Esophagus muscularis mucosa (tissue), 4 donors: ENCODE data around the gene ORC3. TPM values are rescaled to one million over a fixed set of nuclear protein-coding genes. Genes with fewer than 3 reads are reported as not detected.

Source experiments
- DNase-seq: peaks from one replicate; pipeline ENCODE4 v3.0.0-alpha.2; 2017; ENCODE audit errors: extremely low spot score
- H3K27ac ChIP-seq, 4 donors: fragments of 200-600 bp; sonication (generic); replicated peaks in 1 of 4; 1 replicate in 3 of 4; 2 replicates in 1 of 4; pipeline ENCODE4 v1.5.1; 2016 to 2019; ENCODE audit warnings: mild to moderate bottlenecking in 1 of 4
- H3K27me3 ChIP-seq, 4 donors: fragments of 200-600 bp; sonication (generic); one replicate each; pipeline versions ENCODE4 v1.5.1 to v1.6.0; 2016 to 2019
- H3K36me3 ChIP-seq, 4 donors: fragments of 200-600 bp; sonication (generic); one replicate each; pipeline ENCODE4 v1.5.1; 2016 to 2019
- H3K4me1 ChIP-seq, 4 donors: fragments of 200-600 bp; sonication (generic); one replicate each; pipeline ENCODE4 v1.5.1; 2016 to 2019
- H3K4me3 ChIP-seq, 4 donors: fragments of 200-600 bp; sonication (generic); 1 replicate in 2 of 4; 2 replicates in 2 of 4; pipeline ENCODE4 v1.5.1; 2016 to 2019; ENCODE audit warnings: mild to moderate bottlenecking in 4 of 4, moderate library complexity in 1 of 4
- H3K9me3 ChIP-seq, 4 donors: fragments of 200-600 bp; sonication (generic); 1 replicate in 3 of 4; 2 replicates in 1 of 4; pipeline ENCODE4 v1.5.1; 2016 to 2019
- CTCF ChIP-seq, 3 experiments: fragments of 200-600 bp in 2 of 3; fragments of 450-650 bp in 1 of 3; sonication (generic) in 2 of 3; IDR thresholded peaks; one replicate each; pipeline ENCODE4 v1.5.1; 2017 to 2019; ENCODE audit warnings: antibody characterized with exemption in 3 of 3, mild to moderate bottlenecking in 2 of 3, moderate library complexity in 1 of 3
- EP300 ChIP-seq: sonication (generic); formaldehyde crosslinking; IDR thresholded peaks from one replicate; pipeline ENCODE4 v1.6.1; 2017; ENCODE audit warnings: antibody characterized with exemption
- POLR2A ChIP-seq: fragments of 450-650 bp; IDR thresholded peaks from one replicate; pipeline ENCODE4 v1.6.1; 2017; ENCODE audit warnings: antibody characterized with exemption, moderate library complexity, mild to moderate bottlenecking, low read depth
- POLR2AphosphoS5 ChIP-seq, 2 donors: sonication (generic); formaldehyde crosslinking; IDR thresholded peaks; one replicate each; pipeline ENCODE4 v1.6.1; 2017; ENCODE audit warnings: antibody characterized with exemption in 2 of 2
- WGBS: methylation state at CpG from one replicate; pipeline ENCODE4 v1.1.5; 2018; 5-methylcytosine and 5-hydroxymethylcytosine counted together
- intact Hi-C: fragments of 100-400 bp; cut with DNase I; formaldehyde crosslinking; loops from one replicate; pipeline ENCODE4 v1.15.1; 2023
- total RNA-seq, 4 donors: library from RNA; depleted of rRNA; stranded (reverse); fragments of >200 nt; gene quantifications; one replicate each; pipeline versions ENCODE4 v1.1.0 to v1.2.1, GENCODE V29; 2016

ORC3 gene
- total RNA-seq, 4 donors from 2014 or later, result 9.9 to 18.7 (median 12.6) TPM

GRCh38 chr6:87664921-87665485, 75.1 kb downstream of the ORC3 start:
- TF ChIP-seq POLR2AphosphoS5 (IDR thresholded peaks at IDR 0.05) (no peak), POLR2A (no peak), EP300 (no peak), CTCF (IDR thresholded peaks at IDR 0.05) (no peak)
- Histone ChIP-seq H3K4me1 (peaks cover 0 to 16% (median 13%) of the 10 kb centered on the region in 4 donors), H3K36me3 (peaks cover 0 to 40% (median 12%) of the 10 kb centered on the region in 4 donors), H3K9me3 (no peaks in the 10 kb centered on the region), H3K4me3 (no peak overlapping the region), H3K27ac (no peak overlapping the region), H3K27me3 (no peaks in the 10 kb centered on the region)
- intact Hi-C loops, result no loop called here
- DNase-seq, result no peak

DNA sequence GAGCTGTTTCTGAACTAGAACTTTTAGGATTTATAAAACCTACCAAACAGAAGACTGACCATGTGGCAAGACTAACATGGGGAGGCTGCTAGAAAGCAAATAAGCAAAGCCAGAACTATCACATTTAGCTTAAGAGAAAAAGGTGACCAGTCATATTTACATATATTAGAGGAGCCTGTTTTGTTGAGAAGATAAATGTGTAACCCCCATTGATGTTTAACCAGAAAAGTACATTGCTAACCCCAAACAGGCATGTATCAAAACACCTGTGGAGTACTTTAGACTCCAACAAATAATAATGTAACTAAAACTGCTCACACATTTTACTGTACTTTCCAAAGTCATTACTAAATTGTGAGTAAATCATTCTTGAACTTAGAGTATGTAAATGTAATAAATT, 77.1 kb downstream of the ORC3 start:
- intact Hi-C loops, result no loop called here
- H3K27ac ChIP-seq, result no peak overlapping the region
- no peak overlapping the region for H3K4me3 ChIP-seq
- no peaks in the 10 kb centered on the region for H3K27me3 ChIP-seq
- DNase-seq, result no peak
- TF ChIP-seq POLR2A (no peak), CTCF (IDR thresholded peaks at IDR 0.05) (no peak), POLR2AphosphoS5 (IDR thresholded peaks at IDR 0.05) (no peak), EP300 (no peak)
- no peaks in the 10 kb centered on the region for H3K9me3 ChIP-seq
- H3K36me3 ChIP-seq, result peaks cover 0 to 58% (median 18%) of the 10 kb centered on the region in 4 donors
- no peaks in the 10 kb centered on the region for H3K4me1 ChIP-seq

DNA sequence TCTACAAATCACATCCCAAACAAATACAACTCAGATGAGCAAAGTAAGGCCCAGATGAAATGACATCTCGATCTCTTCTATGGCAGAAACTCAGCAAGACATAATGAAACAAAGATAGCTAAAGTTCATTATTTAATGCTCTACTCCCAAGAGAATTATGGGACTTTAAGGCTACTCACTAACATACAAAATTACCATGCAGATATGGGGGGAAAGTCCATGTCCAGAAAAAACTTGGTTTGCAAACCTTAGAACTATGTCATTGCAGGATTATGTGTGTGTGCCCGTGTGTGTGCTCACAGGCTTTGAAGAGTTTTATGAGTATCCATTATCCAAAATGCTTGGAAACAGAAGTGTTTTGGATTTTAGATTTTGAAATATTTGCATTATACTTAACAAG, 78.1 kb downstream of the ORC3 start:
- intact Hi-C loops, result no loop called here
- DNase-seq, result no peak
- H3K27ac ChIP-seq, result no peak overlapping the region
- no peaks in the 10 kb centered on the region for H3K4me1 ChIP-seq
- WGBS, result 90% methylated on average over 2 of the region's 2 CpGs
- no peaks in the 10 kb centered on the region for H3K27me3 ChIP-seq
- H3K36me3 ChIP-seq, result peaks cover 0 to 65% (median 26%) of the 10 kb centered on the region in 4 donors
- H3K9me3 ChIP-seq, result no peaks in the 10 kb centered on the region
- no peak overlapping the region for H3K4me3 ChIP-seq
- no peak for TF ChIP-seq POLR2A
- no peak for TF ChIP-seq POLR2AphosphoS5 (IDR thresholded peaks at IDR 0.05)
- no peak for TF ChIP-seq CTCF (IDR thresholded peaks at IDR 0.05)
- no peak for TF ChIP-seq EP300

DNA sequence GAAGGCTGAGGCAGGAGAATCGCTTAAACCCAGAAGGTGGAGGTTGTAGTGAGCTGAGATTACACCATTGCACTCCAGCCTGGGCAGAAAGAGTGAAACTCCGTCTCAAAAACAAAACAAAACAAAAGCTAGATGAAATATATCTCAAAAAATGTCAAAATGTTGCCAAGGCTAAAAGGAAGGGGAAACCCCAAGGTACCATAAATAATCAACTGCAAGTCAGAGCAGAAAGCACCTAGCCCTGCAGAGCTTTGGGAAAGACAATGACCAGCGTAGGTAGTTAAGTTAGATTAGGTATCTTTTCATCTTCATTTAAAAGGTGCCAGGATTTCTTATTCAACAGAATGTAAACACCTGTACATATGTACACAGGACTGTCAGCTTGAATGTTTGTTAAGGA, 79.1 kb downstream of the ORC3 start:
- WGBS, result 66% methylated on average over 3 of the region's 3 CpGs
- Histone ChIP-seq H3K27ac (no peak overlapping the region), H3K4me3 (no peak overlapping the region), H3K4me1 (no peaks in the 10 kb centered on the region), H3K27me3 (no peaks in the 10 kb centered on the region), H3K9me3 (no peaks in the 10 kb centered on the region), H3K36me3 (peaks cover 0 to 75% (median 34%) of the 10 kb centered on the region in 4 donors)
- intact Hi-C loops, result no loop called here
- no peak for TF ChIP-seq CTCF (IDR thresholded peaks at IDR 0.05)
- no peak for TF ChIP-seq EP300
- no peak for TF ChIP-seq POLR2A
- TF ChIP-seq POLR2AphosphoS5 (IDR thresholded peaks at IDR 0.05), result no peak
- no peak for DNase-seq

DNA sequence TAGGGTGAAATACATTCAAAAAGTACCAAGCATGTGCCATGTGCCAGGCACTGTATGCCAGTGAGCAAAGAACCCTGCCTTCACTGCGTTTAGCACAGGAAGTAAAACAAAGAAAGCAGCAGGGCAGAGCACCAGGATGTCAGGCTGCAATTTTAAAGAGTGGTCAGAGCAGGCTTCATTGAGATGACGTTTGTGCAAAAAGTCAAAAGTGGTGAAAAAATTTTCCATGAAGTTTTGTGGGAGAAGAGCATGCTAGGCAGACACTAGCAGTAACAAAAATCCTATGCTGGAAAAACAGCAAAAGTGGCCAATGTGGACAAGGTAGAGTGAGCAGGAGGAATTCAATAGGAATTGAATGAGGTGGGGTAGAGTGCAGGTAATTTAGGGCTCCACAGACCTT, 80.8 kb downstream of the ORC3 start:
- H3K4me1 ChIP-seq, result peaks cover 0 to 11% (median 6%) of the 10 kb centered on the region in 4 donors
- intact Hi-C loops, result no loop called here
- H3K27me3 ChIP-seq, result no peaks in the 10 kb centered on the region
- DNase-seq, result no peak
- WGBS, result 46% methylated on average over 2 of the region's 2 CpGs
- TF ChIP-seq POLR2A (no peak), POLR2AphosphoS5 (IDR thresholded peaks at IDR 0.05) (no peak), EP300 (no peak), CTCF (IDR thresholded peaks at IDR 0.05) (no peak)
- H3K36me3 ChIP-seq, result peaks cover 0 to 88% (median 43%) of the 10 kb centered on the region in 4 donors
- no peak overlapping the region for H3K4me3 ChIP-seq
- no peaks in the 10 kb centered on the region for H3K9me3 ChIP-seq
- H3K27ac ChIP-seq, result no peak overlapping the region
